C4-2B (cell line): ENCODE data around the gene SPOCK1.

ENCODE experiments used
- CTCF ChIP-seq: fragments of 450-650 bp; conservative IDR thresholded peaks from 2 replicates; pipeline ENCODE4 v1.5.1; 2017; ENCODE audit warnings: mild to moderate bottlenecking
- ZFX ChIP-seq: fragments of 450-650 bp; IDR thresholded peaks from 2 replicates; pipeline ENCODE4 v1.6.1; 2017

- TF ChIP-seq ZFX, result no peak
- TF ChIP-seq CTCF, result no peak
These were observed 206.6 kb downstream of the SPOCK1 start for GRCh38 chr5:137292461-137293027.
